Smooth muscle cell (in vitro differentiated cells): ENCODE results near the gene C16orf89. TPM values are rescaled to one million over a fixed set of nuclear protein-coding genes. Genes with fewer than 3 reads are reported as not detected.

Experiments
- DNase-seq: peaks from one replicate; lab custom pipeline; 2025; ENCODE audit not compliant: unreplicated experiment; lab: John Stamatoyannopoulos, UW
- H2AFZ ChIP-seq: fragments of 200-600 bp; sonication (generic); 2 replicates; pipeline ENCODE4 v1.6.0; 2016; ENCODE audit warnings: antibody characterized with exemption, low read depth, mild to moderate bottlenecking
- H3F3A ChIP-seq: fragments of 200-600 bp; sonication (generic); 2 replicates; pipeline ENCODE4 v1.6.0; 2017; ENCODE audit warnings: antibody characterized with exemption, low read depth
- H3K27ac ChIP-seq: fragments of 200-600 bp; sonication (generic); 2 replicates; pipeline ENCODE4 v1.5.1; 2016; ENCODE audit warnings: low read depth, mild to moderate bottlenecking
- H3K27me3 ChIP-seq: fragments of 200-600 bp; sonication (generic); 2 replicates; pipeline ENCODE4 v1.6.1; 2016; ENCODE audit warnings: low read depth, mild to moderate bottlenecking
- H3K36me3 ChIP-seq: fragments of 200-600 bp; sonication (generic); 2 replicates; pipeline ENCODE4 v1.5.1; 2016; ENCODE audit warnings: low read depth
- H3K4me1 ChIP-seq: fragments of 200-600 bp; sonication (generic); 2 replicates; pipeline ENCODE4 v1.5.1; 2016; ENCODE audit warnings: low read depth
- H3K4me2 ChIP-seq: fragments of 200-600 bp; sonication (generic); 2 replicates; pipeline ENCODE4 v1.6.0; 2016; ENCODE audit warnings: mild to moderate bottlenecking
- H3K4me3 ChIP-seq: fragments of 200-600 bp; sonication (generic); 2 replicates; pipeline ENCODE4 v1.5.1; 2016; ENCODE audit warnings: mild to moderate bottlenecking
- H3K79me2 ChIP-seq: fragments of 200-600 bp; sonication (generic); 2 replicates; pipeline ENCODE4 v1.6.0; 2016; ENCODE audit warnings: low read depth, mild to moderate bottlenecking
- H3K9ac ChIP-seq: fragments of 200-600 bp; sonication (generic); 2 replicates; pipeline ENCODE4 v1.6.0; 2016; ENCODE audit warnings: low read depth
- H3K9me3 ChIP-seq: fragments of 200-600 bp; sonication (generic); replicated peaks from 2 replicates; pipeline ENCODE4 v1.5.1; 2016; ENCODE audit warnings: low read depth
- H4K20me1 ChIP-seq: fragments of 200-600 bp; sonication (generic); 2 replicates; pipeline ENCODE4 v1.6.0; 2016; ENCODE audit warnings: low read depth
- CTCF ChIP-seq: fragments of 200-600 bp; sonication (generic); IDR thresholded peaks from 2 replicates; pipeline ENCODE4 v1.5.1; 2017; ENCODE audit warnings: borderline replicate concordance, mild to moderate bottlenecking, antibody characterized with exemption; ENCODE audit not compliant: insufficient read depth, poor library complexity, severe bottlenecking
- WGBS: methylation state at CpG from one replicate; pipeline ENCODE4 v1.1.7; 2016; ENCODE audit warnings: low lambda C conversion rate; 5-methylcytosine and 5-hydroxymethylcytosine counted together
- polyA plus RNA-seq: library from polyadenylated mRNA; unstranded; fragments of >200 nt; fragmentation: Nextera tagmentation; extraction: Ambion mirVana; gene quantifications from 2 replicates; pipeline ENCODE4 v1.2.1, GENCODE V29; 2016
- total RNA-seq: library from RNA; depleted of rRNA; stranded (reverse); fragments of >200 nt; gene quantifications from 2 replicates; pipeline ENCODE4 v1.2.3, GENCODE V29; 2014

The C16orf89 gene
- total and polyA plus RNA-seq, 2 experiments from 2014 or later = not detected

- H3K4me3 ChIP-seq = no peak overlapping the region
- H3K4me2 ChIP-seq = no peak overlapping the region
- no peaks in the 10 kb centered on the region for H3K79me2 ChIP-seq
- H3F3A ChIP-seq = no peaks in the 10 kb centered on the region
- H3K36me3 ChIP-seq = no peaks in the 10 kb centered on the region
- TF ChIP-seq CTCF = no peak
- no peaks in the 10 kb centered on the region for H3K4me1 ChIP-seq
- H3K27me3 ChIP-seq = no peaks in the 10 kb centered on the region
- H2AFZ ChIP-seq = no peak overlapping the region
- DNase-seq = no peak
- 63% methylated on average over 15 of the region's 15 CpGs for WGBS
- no peaks in the 10 kb centered on the region for H3K9me3 ChIP-seq
- no peak overlapping the region for H3K27ac ChIP-seq
- no peaks in the 10 kb centered on the region for H4K20me1 ChIP-seq
- no peak overlapping the region for H3K9ac ChIP-seq
Measured at GRCh38 chr16:5020551-5020950, 45.2 kb downstream of the C16orf89 start.

- no peaks in the 10 kb centered on the region for H3K4me1 ChIP-seq
- H3K27ac ChIP-seq = no peak overlapping the region
- H3K9me3 ChIP-seq = no peaks in the 10 kb centered on the region
- H3K27me3 ChIP-seq = no peaks in the 10 kb centered on the region
- DNase-seq = no peak
- H3K4me2 ChIP-seq = no peak overlapping the region
- no peak overlapping the region for H3K4me3 ChIP-seq
- no peak overlapping the region for H2AFZ ChIP-seq
- H4K20me1 ChIP-seq = no peaks in the 10 kb centered on the region
- H3F3A ChIP-seq = no peaks in the 10 kb centered on the region
- no peaks in the 10 kb centered on the region for H3K79me2 ChIP-seq
- H3K36me3 ChIP-seq = no peaks in the 10 kb centered on the region
- no peak for TF ChIP-seq CTCF
- 86% methylated on average over 6 of the region's 6 CpGs for WGBS
- H3K9ac ChIP-seq = no peak overlapping the region
Measured at GRCh38 chr16:5019775-5020174, 46.0 kb downstream of the C16orf89 start.

DNA sequence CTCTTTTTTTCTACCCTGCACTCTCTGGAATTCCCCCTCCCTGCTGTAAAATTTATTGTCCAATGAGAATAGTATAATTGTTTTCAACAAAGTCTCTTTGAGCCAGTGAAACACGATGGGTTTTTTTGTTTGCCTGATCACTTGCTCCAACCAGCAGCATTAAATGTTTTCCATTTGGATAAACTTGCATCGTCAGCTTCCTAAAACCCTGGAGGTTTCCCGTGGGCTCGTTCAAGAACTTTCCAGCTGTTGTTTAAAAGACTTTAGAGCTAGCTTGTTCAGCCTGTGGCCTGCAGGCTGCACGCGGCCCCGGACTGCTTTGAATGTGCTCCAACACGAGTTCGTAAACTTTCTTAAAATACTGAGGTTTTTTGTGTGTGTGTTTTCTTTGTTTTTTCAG lies 47.0 kb downstream of the C16orf89 start:
- Histone ChIP-seq H3K4me1 (no peaks in the 10 kb centered on the region), H3K36me3 (no peaks in the 10 kb centered on the region), H2AFZ (no peak overlapping the region), H3K79me2 (no peaks in the 10 kb centered on the region), H4K20me1 (no peaks in the 10 kb centered on the region), H3F3A (no peaks in the 10 kb centered on the region), H3K27me3 (no peaks in the 10 kb centered on the region), H3K9ac (no peak overlapping the region), H3K27ac (no peak overlapping the region), H3K4me3 (no peak overlapping the region), H3K4me2 (no peak overlapping the region), H3K9me3 (no peaks in the 10 kb centered on the region)
- no peak for TF ChIP-seq CTCF
- 75% methylated on average over 9 of the region's 9 CpGs for WGBS
- DNase-seq = no peak

DNA sequence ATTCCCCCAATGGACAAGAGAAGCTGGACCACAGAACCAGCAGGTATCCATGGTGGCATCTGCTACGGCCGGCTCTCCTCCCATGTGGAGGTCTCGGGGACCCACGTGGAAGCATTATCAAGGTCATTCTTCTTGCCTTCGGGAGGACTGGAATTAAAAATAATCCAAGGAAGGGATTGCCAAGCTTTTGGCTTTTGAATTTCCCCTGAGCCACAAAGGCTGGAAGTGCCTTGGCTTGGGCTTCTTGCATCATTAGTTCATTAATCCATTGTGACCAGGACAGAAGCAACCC lies 48.1 kb downstream of the C16orf89 start:
- no peak for TF ChIP-seq CTCF
- Histone ChIP-seq H3K27me3 (no peaks in the 10 kb centered on the region), H3F3A (no peaks in the 10 kb centered on the region), H3K36me3 (no peaks in the 10 kb centered on the region), H3K9ac (no peak overlapping the region), H3K4me3 (no peak overlapping the region), H3K27ac (no peak overlapping the region), H3K9me3 (no peaks in the 10 kb centered on the region), H3K79me2 (no peaks in the 10 kb centered on the region), H4K20me1 (no peaks in the 10 kb centered on the region), H3K4me2 (no peak overlapping the region), H2AFZ (no peak overlapping the region), H3K4me1 (no peaks in the 10 kb centered on the region)
- no peak for DNase-seq
- WGBS = 88% methylated on average over 5 of the region's 5 CpGs
